H9 (cell line): ENCODE results near the gene CCDC102B. TPM values are rescaled to one million over a fixed set of nuclear protein-coding genes. Genes with fewer than 3 reads are reported as not detected.

Experiments used
- DNase-seq: peaks from one replicate; pipeline ENCODE4 v3.0.0-alpha.2; 2017
- H2AFZ ChIP-seq: one replicate; pipeline ENCODE4 v1.6.1; 2013; ENCODE audit warnings: mild to moderate bottlenecking, low read length, control low read depth, moderate library complexity
- H2AK5ac ChIP-seq: 2 replicates; pipeline ENCODE4 v1.6.1; 2013; ENCODE audit warnings: low read length, control low read depth, mixed read lengths; ENCODE audit not compliant: insufficient read length
- H2BK120ac ChIP-seq: one replicate; pipeline ENCODE4 v1.6.1; 2013; ENCODE audit warnings: low read depth, mild to moderate bottlenecking, low read length, control low read depth, inconsistent platforms; ENCODE audit not compliant: poor library complexity, severe bottlenecking
- H2BK12ac ChIP-seq: 2 replicates; pipeline ENCODE4 v1.6.1; 2013; ENCODE audit warnings: low read length, control low read depth, mixed read lengths, low read depth; ENCODE audit not compliant: insufficient read length
- H2BK15ac ChIP-seq: 2 replicates; pipeline ENCODE4 v1.6.1; 2013; ENCODE audit warnings: low read depth, low read length, control low read depth
- H2BK20ac ChIP-seq: one replicate; pipeline ENCODE4 v1.6.1; 2013; ENCODE audit warnings: low read depth, mild to moderate bottlenecking, low read length, control low read depth, inconsistent platforms; ENCODE audit not compliant: poor library complexity, severe bottlenecking
- H2BK5ac ChIP-seq: 2 replicates; pipeline ENCODE4 v1.6.1; 2013; ENCODE audit warnings: low read length, control low read depth, mixed read lengths; ENCODE audit not compliant: insufficient read length
- H3K14ac ChIP-seq: 2 replicates; pipeline ENCODE4 v1.6.1; 2013; ENCODE audit warnings: low read length, control low read depth; ENCODE audit not compliant: insufficient read depth
- H3K18ac ChIP-seq: 2 replicates; pipeline ENCODE4 v1.6.1; 2013; ENCODE audit warnings: low read depth, mild to moderate bottlenecking, mixed read lengths, low read length, control low read depth; ENCODE audit not compliant: insufficient read length
- H3K23ac ChIP-seq: 2 replicates; pipeline ENCODE4 v1.6.1; 2013; ENCODE audit warnings: low read length, control low read depth, mixed read lengths, low read depth; ENCODE audit not compliant: insufficient read length
- H3K23me2 ChIP-seq: 2 replicates; pipeline ENCODE4 v1.6.1; 2013; ENCODE audit warnings: low read depth, mild to moderate bottlenecking, mixed read lengths, low read length, control low read depth; ENCODE audit not compliant: insufficient read length, poor library complexity, severe bottlenecking
- H3K27ac ChIP-seq: 2 replicates; pipeline ENCODE4 v1.5.1; 2013; ENCODE audit warnings: low read length, control low read depth, mixed read lengths, low read depth; ENCODE audit not compliant: insufficient read length
- H3K27me3 ChIP-seq: 2 replicates; pipeline ENCODE4 v1.6.1; 2013; ENCODE audit warnings: low read length, control low read depth, inconsistent platforms; ENCODE audit not compliant: insufficient read depth
- H3K4ac ChIP-seq: 2 replicates; pipeline ENCODE4 v1.6.1; 2013; ENCODE audit warnings: low read depth, mild to moderate bottlenecking, control low read depth, inconsistent platforms, low read length, moderate library complexity
- H3K4me1 ChIP-seq: 2 replicates; pipeline ENCODE4 v1.6.1; 2013; ENCODE audit warnings: low read length, control low read depth, inconsistent platforms; ENCODE audit not compliant: insufficient read depth
- H3K4me2 ChIP-seq: 2 replicates; pipeline ENCODE4 v1.6.1; 2013; ENCODE audit warnings: low read length, control low read depth, mixed read lengths; ENCODE audit not compliant: insufficient read length, insufficient read depth
- H3K56ac ChIP-seq: 2 replicates; pipeline ENCODE4 v1.6.1; 2013; ENCODE audit warnings: low read depth, mild to moderate bottlenecking, mixed read lengths, low read length, control low read depth; ENCODE audit not compliant: insufficient read length
- H3K79me1 ChIP-seq: 2 replicates; pipeline ENCODE4 v1.6.1; 2013; ENCODE audit warnings: low read depth, mild to moderate bottlenecking, moderate library complexity, low read length, control low read depth, inconsistent platforms; ENCODE audit not compliant: insufficient read depth, poor library complexity, severe bottlenecking
- H3K79me2 ChIP-seq: 2 replicates; pipeline ENCODE4 v1.6.1; 2013; ENCODE audit warnings: low read length, control low read depth, inconsistent platforms; ENCODE audit not compliant: insufficient read depth
- H3K9ac ChIP-seq: 2 replicates; pipeline ENCODE4 v1.6.1; 2013; ENCODE audit warnings: low read length, control low read depth, mixed read lengths; ENCODE audit not compliant: insufficient read length; ENCODE audit errors: extremely low read depth
- H3K9me3 ChIP-seq: one replicate; pipeline ENCODE4 v1.6.1; 2013; ENCODE audit warnings: low read depth, low read length, inconsistent platforms; ENCODE audit not compliant: control insufficient read depth
- H3T11ph ChIP-seq: one replicate; pipeline ENCODE4 v1.6.1; 2013; ENCODE audit warnings: mild to moderate bottlenecking, low read length, control low read depth, inconsistent platforms
- H4K20me1 ChIP-seq: one replicate; pipeline ENCODE4 v1.6.1; 2013; ENCODE audit not compliant: control insufficient read depth, insufficient read length, insufficient read depth
- H4K5ac ChIP-seq: 2 replicates; pipeline ENCODE4 v1.6.1; 2013; ENCODE audit warnings: low read depth, mild to moderate bottlenecking, mixed read lengths, low read length, control low read depth; ENCODE audit not compliant: insufficient read length
- H4K8ac ChIP-seq: replicated peaks from 2 replicates; pipeline ENCODE4 v1.6.1; 2013; ENCODE audit warnings: low read length, control low read depth, mixed read lengths, low read depth; ENCODE audit not compliant: insufficient read length
- H4K91ac ChIP-seq: 2 replicates; pipeline ENCODE4 v1.6.1; 2013; ENCODE audit warnings: low read depth, mild to moderate bottlenecking, moderate library complexity, mixed read lengths, low read length, control low read depth; ENCODE audit not compliant: insufficient read length
- H3K27ac Mint-ChIP-seq, 3 experiments: 2 replicates in 2 of 3; 3 replicates in 1 of 3; pipeline ENCODE4 v1.8.0; 2020 to 2021; ENCODE audit warnings: mixed read lengths in 3 of 3, mild to moderate bottlenecking in 1 of 3, moderate library complexity in 1 of 3
- H3K27me3 Mint-ChIP-seq: 2 replicates; pipeline ENCODE4 v1.8.0; 2021; ENCODE audit warnings: low read depth, mild to moderate bottlenecking, moderate library complexity, mixed read lengths
- H3K36me3 Mint-ChIP-seq, 3 experiments: 2 replicates in 2 of 3; 3 replicates in 1 of 3; pipeline ENCODE4 v1.8.0; 2020 to 2021; ENCODE audit warnings: low read depth in 3 of 3, mixed read lengths in 3 of 3; ENCODE audit not compliant: insufficient read depth in 1 of 3
- H3K4me1 Mint-ChIP-seq, 2 experiments: 2 replicates each; pipeline ENCODE4 v1.8.0; 2020; ENCODE audit warnings: mixed read lengths in 2 of 2
- H3K4me3 Mint-ChIP-seq, 2 experiments: 2 replicates in 1 of 2; 3 replicates in 1 of 2; pipeline ENCODE4 v1.8.0; 2020 to 2021; ENCODE audit warnings: mild to moderate bottlenecking in 2 of 2, mixed read lengths in 2 of 2, moderate library complexity in 1 of 2
- H3K9me3 Mint-ChIP-seq, 2 experiments: 2 replicates in 1 of 2; 3 replicates in 1 of 2; pipeline ENCODE4 v1.8.0; 2020; ENCODE audit warnings: mild to moderate bottlenecking in 2 of 2, mixed read lengths in 2 of 2, moderate library complexity in 1 of 2
- WGBS: extraction: QIAGEN DNeasy Blood & Tissue Kit; methylation state at CpG from one replicate; pipeline ENCODE4 v1.1.7; 2013; ENCODE audit warnings: missing lambda C conversion rate, low lambda C conversion rate, mixed read lengths; ENCODE audit not compliant: insufficient read length; ENCODE audit errors: extremely low coverage; 5-methylcytosine and 5-hydroxymethylcytosine counted together
- total RNA-seq: library from RNA; stranded (reverse); gene quantifications from 2 replicates; pipeline ENCODE4 v1.2.1, GENCODE V29; 2021
- TF ChIP-seq, protein P1 (sequence below): fragments of 200-600 bp; sonication (generic); conservative IDR thresholded peaks from 3 replicates; pipeline ENCODE4 v1.8.0; 2021; ENCODE audit warnings: antibody characterized with exemption, mild to moderate bottlenecking

The CCDC102B gene
- total RNA-seq, 1 experiment from 2014 or later: 1.2 TPM

DNA sequence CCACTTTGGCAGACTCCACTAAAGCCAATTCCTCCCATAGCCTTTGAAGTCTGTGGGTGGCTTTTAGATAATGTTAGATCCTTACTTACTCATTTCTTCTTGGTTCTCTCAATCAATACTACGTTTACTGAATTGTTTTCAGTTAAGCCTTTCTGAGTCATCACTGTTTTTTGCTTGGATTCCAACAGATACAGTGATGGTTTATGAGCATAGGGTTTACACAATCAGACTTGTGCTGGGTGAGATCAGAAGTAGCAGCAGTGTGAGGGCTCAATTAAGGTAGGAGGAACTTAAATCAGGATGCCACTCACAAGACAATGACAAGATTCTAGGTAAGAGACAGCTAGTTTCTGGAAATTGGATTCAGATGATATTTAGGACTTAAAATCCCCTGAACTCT lies 305.1 kb downstream of the CCDC102B start:
- H3K14ac ChIP-seq: no peak overlapping the region
- no peak overlapping the region for H3T11ph ChIP-seq
- no peak overlapping the region for H2BK20ac ChIP-seq
- no peak overlapping the region for H3K4me2 ChIP-seq
- no peaks in the 10 kb centered on the region for H3K27me3 ChIP-seq
- H3K79me2 ChIP-seq: no peaks in the 10 kb centered on the region
- no peaks in the 10 kb centered on the region for H3K23me2 ChIP-seq
- H2BK5ac ChIP-seq: no peak overlapping the region
- H2BK12ac ChIP-seq: no peak overlapping the region
- Mint-ChIP-seq H3K36me3 (no peaks in the 10 kb centered on the region), H3K4me1 (no peaks in the 10 kb centered on the region), H3K27ac (no peak overlapping the region), H3K4me3 (no peak overlapping the region), H3K9me3 (0 out of 5 replicates have a peak, but pooled peaks cover 0 to 1% of the 10 kb centered on the region in 2 experiments), H3K27me3 (no peaks in the 10 kb centered on the region)
- TF ChIP-seq, protein P1, sequence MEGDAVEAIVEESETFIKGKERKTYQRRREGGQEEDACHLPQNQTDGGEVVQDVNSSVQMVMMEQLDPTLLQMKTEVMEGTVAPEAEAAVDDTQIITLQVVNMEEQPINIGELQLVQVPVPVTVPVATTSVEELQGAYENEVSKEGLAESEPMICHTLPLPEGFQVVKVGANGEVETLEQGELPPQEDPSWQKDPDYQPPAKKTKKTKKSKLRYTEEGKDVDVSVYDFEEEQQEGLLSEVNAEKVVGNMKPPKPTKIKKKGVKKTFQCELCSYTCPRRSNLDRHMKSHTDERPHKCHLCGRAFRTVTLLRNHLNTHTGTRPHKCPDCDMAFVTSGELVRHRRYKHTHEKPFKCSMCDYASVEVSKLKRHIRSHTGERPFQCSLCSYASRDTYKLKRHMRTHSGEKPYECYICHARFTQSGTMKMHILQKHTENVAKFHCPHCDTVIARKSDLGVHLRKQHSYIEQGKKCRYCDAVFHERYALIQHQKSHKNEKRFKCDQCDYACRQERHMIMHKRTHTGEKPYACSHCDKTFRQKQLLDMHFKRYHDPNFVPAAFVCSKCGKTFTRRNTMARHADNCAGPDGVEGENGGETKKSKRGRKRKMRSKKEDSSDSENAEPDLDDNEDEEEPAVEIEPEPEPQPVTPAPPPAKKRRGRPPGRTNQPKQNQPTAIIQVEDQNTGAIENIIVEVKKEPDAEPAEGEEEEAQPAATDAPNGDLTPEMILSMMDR: no peak
- H4K8ac ChIP-seq: no peak overlapping the region
- no peaks in the 10 kb centered on the region for H4K20me1 ChIP-seq
- no peak overlapping the region for H3K9ac ChIP-seq
- no peak overlapping the region for H2BK15ac ChIP-seq
- no peak for DNase-seq
- no peak overlapping the region for H3K56ac ChIP-seq
- no peak overlapping the region for H4K91ac ChIP-seq
- no peak overlapping the region for H3K4ac ChIP-seq
- no CpG with 5 or more reads among the region's 1 CpG for WGBS
- H3K23ac ChIP-seq: no peak overlapping the region
- no peaks in the 10 kb centered on the region for H3K9me3 ChIP-seq
- H2AK5ac ChIP-seq: no peak overlapping the region
- no peak overlapping the region for H4K5ac ChIP-seq
- no peak overlapping the region for H2BK120ac ChIP-seq
- H3K4me1 ChIP-seq: no peaks in the 10 kb centered on the region
- no peak overlapping the region for H3K27ac ChIP-seq
- no peak overlapping the region for H2AFZ ChIP-seq
- H3K18ac ChIP-seq: no peak overlapping the region
- no peaks in the 10 kb centered on the region for H3K79me1 ChIP-seq

Other genes starting within 250 kb of the CCDC102B start
- 38.0 and 39.5 TPM in 2 replicates for gene TMX3, start 83.0 kb upstream of the CCDC102B start, total RNA-seq